NB4 (cell line): ENCODE results near the gene MESD.

Experiments used
- DNase-seq: peaks from one replicate; pipeline ENCODE4 v3.0.0; 2010; ENCODE audit warnings: low read depth
- H3K4me3 ChIP-seq: one replicate; pipeline ENCODE4 v1.5.1; 2011; ENCODE audit warnings: mild to moderate bottlenecking, low read depth, low read length, moderate library complexity
- CTCF ChIP-seq: IDR thresholded peaks from one replicate; pipeline ENCODE4 v1.5.1; 2012; ENCODE audit warnings: low read depth, low read length
- MAX ChIP-seq: IDR thresholded peaks from 2 replicates; pipeline ENCODE4 v1.6.1; 2011; ENCODE audit warnings: low read depth, low read length
- MYC ChIP-seq: IDR thresholded peaks from 2 replicates; pipeline ENCODE4 v1.6.1; 2011; ENCODE audit warnings: low read depth, low read length
- POLR2A ChIP-seq: IDR thresholded peaks from 2 replicates; pipeline ENCODE4 v1.6.1; 2011; ENCODE audit warnings: mild to moderate bottlenecking; ENCODE audit not compliant: insufficient read length; ENCODE audit errors: extremely low read depth

The MESD gene

DNA sequence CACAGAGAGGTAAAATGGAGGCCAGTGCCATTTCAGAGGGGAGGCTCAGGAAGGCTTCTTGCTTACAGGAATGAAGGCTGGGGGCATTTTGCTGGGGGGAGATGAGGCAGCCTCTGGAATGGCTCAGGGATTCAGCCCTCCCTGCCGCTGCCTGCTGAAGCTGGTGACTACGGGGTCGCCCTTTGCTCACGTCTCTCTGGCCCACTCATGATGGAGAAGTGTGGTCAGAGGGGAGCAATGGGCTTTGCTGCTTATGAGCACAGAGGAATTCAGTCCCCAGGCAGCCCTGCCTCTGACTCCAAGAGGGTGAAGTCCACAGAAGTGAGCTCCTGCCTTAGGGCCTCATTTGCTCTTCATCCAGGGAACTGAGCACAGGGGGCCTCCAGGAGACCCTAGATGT is 39.9 kb downstream of the MESD start:
- no peak for DNase-seq
- no peak for TF ChIP-seq CTCF
- TF ChIP-seq POLR2A, result no peak
- TF ChIP-seq MAX, result no peak
- TF ChIP-seq MYC, result no peak
- H3K4me3 ChIP-seq, result no peak overlapping the region

GRCh38 chr15:80948651-80949292 is 40.8 kb downstream of the MESD start:
- no peak overlapping the region for H3K4me3 ChIP-seq
- DNase-seq, result no peak
- TF ChIP-seq POLR2A (no peak), CTCF (no peak), MYC (no peak), MAX (no peak)

GRCh38 chr15:80946576-80946975 is 43.0 kb downstream of the MESD start:
- H3K4me3 ChIP-seq, result no peak overlapping the region
- DNase-seq, result no peak
- TF ChIP-seq CTCF (no peak), MYC (no peak), MAX (no peak), POLR2A (no peak)

GRCh38 chr15:80945605-80946004 is 44.0 kb downstream of the MESD start:
- DNase-seq, result peak; percentile 77
- H3K4me3 ChIP-seq, result no peak overlapping the region
- TF ChIP-seq MAX (no peak), CTCF (no peak), MYC (no peak), POLR2A (no peak)

DNA sequence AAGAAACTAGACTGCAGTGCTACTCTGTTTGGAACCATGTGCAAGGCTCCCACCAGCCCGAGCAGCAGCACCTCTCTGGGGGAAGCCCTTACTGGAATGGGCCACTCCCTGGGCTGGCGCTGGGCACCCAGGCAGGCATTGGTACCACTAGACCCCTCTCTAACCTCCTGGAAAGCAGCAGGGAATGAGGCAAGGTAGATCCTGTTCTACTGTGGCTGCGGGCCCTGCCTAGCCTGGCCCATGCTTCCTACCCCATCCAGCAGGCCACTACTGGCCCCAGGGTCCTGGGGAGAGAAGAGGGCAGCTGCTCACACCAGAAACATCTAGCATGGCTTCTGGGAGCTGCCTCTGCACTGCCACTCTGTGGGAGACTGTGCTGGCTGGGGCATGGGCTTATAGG is 44.8 kb downstream of the MESD start:
- TF ChIP-seq MAX, result no peak
- TF ChIP-seq POLR2A, result no peak
- TF ChIP-seq MYC, result no peak
- no peak for TF ChIP-seq CTCF
- no peak overlapping the region for H3K4me3 ChIP-seq
- no peak for DNase-seq
